Anterior cingulate cortex (tissue), 58 donors: Measurements from ENCODE around the gene YRDC.
"Not testable (repeated sequence)": the region's sequence is repeated elsewhere in the genome, so short reads cannot be mapped to it uniquely, and the experiment has no call there.

Source experiments
- DNase-seq, 58 donors: peaks; one replicate each; lab custom pipeline; 2025; lab: John Stamatoyannopoulos, UW

The YRDC gene

GRCh38 chr1:37776946-37777516 lies 31.0 kb downstream of the YRDC start:
- DNase-seq: no peak

DNA sequence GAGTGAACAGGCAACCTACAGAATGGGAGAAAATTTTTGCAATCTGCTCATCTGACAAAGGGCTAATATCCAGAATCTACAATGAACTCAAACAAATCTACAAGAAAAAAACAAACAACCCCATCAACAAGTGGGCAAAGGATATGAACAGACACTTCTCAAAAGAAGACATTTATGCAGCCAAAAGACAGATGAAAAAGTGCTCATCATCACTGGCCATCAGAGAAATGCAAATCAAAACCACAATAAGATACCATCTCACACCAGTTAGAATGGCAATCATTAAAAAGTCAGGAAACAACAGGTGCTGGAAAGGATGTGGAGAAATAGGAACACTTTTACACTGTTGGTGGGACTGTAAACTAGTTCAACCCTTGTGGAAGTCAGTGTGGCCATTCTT lies 36.6 kb downstream of the YRDC start:
- DNase-seq: not testable (repeated sequence)

DNA sequence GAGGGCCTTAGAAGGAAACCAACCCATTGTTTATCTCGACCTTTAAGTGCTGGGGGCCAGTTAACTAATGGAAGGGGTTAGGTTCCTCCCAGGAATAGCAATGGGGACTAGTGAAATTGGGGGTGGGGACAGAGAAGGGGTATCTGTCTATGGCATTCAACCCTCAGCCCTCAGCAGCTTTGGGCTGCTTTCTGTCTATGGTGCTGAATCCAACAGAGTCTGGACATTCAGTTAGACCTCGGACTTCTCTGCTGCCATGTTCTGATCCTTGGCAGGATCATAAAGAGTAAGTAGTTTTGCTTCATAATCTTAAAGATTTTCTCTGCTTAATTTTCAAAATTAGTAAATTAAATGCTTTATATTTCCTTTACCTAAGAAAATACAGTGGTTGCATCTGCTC lies 40.5 kb downstream of the YRDC start:
- no peak for DNase-seq

DNA sequence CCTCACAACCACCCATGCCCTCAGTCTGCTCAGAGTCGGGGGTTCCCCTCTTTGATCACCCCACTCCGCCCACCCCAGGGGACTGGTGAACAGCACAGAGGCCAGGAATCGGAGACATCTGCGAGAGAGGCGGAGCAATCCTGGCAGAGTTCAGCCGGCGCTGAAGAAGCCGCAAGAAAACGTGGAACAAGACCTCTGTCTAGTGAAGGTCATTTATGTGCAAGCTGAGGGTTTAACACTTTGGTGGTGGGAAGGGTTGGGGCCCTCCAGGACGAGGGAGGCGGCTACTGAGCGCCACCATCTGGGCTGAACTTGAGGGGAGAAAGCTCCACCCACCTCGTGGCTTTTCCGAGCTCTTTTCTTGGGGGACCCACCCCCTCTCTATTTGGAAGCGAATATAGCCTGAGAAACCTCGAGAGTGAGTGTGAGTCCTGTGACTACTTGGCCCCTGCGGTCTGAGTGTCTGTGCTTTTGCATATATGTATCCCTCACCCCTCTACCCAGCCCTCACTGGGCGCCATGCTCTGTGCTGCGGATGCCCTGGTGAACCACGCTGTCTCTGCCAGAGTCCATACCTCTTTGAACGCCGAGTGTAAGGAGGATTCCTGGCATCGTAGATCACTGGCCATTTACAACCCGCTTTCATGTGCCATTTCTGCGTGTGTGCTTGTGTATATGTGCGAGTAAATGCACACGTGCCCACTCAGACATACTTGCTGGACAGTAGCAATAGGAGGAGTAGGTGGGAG lies 41.9 kb downstream of the YRDC start:
- peak in 13 of 58 donors; percentile 4 to 42 (median 19) for DNase-seq

- peak in 52 of 58 donors; percentile 13 to 89 (median 54) for DNase-seq
These were observed 43.0 kb downstream of the YRDC start, which contains the start of gene EPHA10 for GRCh38 chr1:37764888-37765441. EPHA10 (minus strand) TSS chr1:37765120; CDS start chr1:37765066, 54 bp downstream.

GRCh38 chr1:37764414-37764825 lies 43.6 kb downstream of the YRDC start:
- peak in 18 of 58 donors; percentile 3 to 67 (median 37) for DNase-seq

DNA sequence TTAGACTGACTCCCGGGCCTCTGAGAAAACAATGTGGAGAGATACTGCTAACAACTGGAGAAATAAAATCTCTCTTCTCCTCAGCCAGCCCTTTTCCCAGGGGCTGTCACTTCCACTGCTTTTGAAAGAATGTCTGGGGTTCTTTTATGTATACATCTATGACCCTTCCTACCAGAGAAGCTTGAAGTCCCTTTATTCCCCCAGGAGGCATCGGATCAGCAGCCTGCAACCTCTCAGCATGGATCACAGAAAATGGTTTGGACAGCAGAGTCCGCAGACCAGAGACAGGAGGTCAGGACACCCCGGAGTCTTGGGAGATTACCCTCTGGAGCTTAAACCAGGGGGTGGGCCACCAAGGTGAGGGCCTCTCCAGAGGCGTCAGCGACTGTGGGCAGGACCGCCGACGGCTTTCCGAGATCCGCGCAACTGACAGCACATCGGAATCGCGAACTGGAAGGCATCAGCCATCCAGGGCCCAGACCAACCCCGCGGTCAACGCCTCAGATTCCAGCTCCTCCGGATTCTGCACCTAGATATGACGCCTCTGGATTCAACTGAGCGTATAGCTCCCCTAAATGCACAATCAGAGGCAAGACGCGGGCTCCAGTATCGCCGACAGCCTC lies 44.1 kb downstream of the YRDC start:
- peak in 2 of 58 donors; percentile 17 to 47 for DNase-seq

DNA sequence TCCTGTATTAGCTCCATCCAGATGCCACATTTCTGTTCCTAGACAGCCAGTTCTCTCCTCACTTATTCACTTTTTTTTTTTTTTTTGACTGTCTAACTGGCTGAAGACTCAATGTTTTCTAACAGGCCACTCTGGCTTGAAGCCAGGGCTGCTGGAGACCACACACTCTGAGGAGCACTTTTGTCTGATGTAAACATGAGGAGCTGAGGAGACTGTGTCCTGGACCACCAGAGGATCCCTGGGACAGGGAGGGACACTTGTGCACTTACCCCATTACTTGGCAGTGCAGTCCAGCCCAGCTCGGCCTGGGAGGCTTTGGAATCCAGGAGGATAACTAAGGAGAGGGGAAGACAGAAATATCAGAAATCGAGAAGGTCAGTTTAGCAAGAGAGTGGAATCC lies 45.5 kb downstream of the YRDC start:
- DNase-seq: no peak

- no peak for DNase-seq
These were observed 46.5 kb downstream of the YRDC start for GRCh38 chr1:37761416-37762095.

DNA sequence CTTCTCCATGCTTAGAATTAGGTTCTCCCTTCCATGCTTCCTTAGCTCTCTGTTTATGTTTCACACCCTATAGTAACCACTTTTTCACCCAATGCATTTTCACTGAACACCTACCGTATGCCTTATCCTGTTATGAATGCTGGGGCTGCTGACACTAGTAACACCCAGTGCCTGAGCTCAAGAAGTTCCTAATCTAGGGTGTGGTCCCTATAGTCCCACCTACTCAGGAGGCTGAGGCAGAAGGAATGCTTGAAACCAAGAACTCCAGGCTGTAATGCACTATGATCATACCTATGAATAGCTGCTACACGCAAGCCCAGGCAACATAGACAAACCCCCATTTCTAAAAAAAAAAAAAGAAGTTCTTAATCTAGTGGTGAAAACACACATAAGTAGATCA lies 48.6 kb downstream of the YRDC start:
- no peak for DNase-seq

DNA sequence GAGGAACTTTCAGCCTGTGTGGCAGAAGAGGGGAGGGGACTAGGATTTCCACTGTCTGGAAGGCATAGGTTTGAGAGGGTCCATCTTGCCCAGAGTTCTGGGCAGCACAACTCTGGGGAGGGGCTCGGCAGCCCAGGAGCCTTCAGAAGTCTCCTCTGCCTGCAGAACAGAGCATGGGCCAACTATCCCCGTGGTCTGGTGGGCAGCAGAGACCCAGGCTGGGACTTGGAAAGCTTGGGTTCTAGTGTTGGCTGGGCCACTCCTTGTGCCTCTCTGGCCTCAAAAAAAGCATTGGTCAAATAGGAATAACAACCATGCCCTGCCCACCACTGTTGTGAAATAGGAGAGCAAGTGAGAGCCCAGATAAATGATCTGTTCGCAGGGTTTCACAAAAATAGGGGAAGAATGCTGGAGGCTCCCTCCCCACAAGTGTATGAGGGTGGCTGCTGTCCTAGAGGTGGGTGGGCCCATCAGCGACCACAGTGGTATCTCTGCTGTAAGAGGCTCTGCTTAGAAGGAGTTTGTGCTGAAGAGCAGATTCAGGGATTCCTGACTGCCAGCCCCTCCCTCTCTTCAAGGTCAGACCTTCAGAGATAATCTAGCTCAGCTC lies 52.0 kb downstream of the YRDC start:
- DNase-seq: no peak

GRCh38 chr1:37755290-37755689 lies 52.7 kb downstream of the YRDC start:
- DNase-seq: peak in 5 of 58 donors; percentile 6 to 38 (median 17)

DNA sequence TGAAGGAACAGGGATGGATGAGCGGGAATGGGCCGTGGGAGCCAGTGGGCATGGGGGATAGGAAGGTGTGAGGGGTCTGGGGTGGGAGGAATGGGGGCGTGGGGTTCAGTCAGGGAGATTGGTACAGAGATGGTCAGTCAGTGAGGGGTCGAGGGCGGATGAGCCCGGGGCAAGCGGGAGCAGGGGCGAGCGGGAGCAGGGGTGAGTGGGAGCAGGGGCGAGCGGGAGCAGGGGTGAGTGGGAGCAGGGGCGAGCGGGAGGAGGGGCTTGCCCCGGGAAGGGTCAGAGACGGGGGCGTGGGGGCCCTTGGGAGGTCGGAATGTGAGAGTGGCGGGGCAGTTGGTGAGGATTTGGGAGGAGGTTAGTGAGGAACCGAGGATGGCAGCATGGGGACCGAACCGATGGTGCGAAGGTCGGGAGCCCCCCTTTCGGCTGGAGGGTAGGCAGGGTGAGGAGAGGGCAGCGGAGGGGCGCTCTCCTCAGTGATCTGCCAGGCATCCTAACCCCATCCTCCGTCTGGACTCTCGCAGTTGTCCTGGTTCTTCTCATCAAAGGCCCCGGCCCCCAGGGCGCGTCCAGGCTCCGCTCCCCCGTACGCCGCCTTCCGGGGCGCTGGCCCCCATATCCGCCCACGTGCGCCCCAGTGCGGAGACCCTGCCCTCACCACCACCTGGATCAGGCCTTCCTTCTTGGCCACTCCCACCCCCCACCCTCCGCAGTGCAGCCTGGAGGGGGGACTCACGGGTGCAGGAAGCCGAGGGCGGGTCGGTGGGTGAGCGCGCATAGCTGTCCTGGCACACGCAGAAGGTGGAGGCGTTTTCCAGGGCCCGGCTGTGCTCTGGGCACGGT lies 54.3 kb downstream of the YRDC start:
- DNase-seq: no peak
